Measurements from ENCODE around the gene SFXN3. TPM values are rescaled to one million over a fixed set of nuclear protein-coding genes. Genes with fewer than 3 reads are reported as not detected.
"Not testable (repeated sequence)": the region's sequence is repeated elsewhere in the genome, so short reads cannot be mapped to it uniquely, and the experiment has no call there.

SFXN3 gene
- total RNA-seq, 1 donor from 2014 or later, result 72.4 TPM

DNA sequence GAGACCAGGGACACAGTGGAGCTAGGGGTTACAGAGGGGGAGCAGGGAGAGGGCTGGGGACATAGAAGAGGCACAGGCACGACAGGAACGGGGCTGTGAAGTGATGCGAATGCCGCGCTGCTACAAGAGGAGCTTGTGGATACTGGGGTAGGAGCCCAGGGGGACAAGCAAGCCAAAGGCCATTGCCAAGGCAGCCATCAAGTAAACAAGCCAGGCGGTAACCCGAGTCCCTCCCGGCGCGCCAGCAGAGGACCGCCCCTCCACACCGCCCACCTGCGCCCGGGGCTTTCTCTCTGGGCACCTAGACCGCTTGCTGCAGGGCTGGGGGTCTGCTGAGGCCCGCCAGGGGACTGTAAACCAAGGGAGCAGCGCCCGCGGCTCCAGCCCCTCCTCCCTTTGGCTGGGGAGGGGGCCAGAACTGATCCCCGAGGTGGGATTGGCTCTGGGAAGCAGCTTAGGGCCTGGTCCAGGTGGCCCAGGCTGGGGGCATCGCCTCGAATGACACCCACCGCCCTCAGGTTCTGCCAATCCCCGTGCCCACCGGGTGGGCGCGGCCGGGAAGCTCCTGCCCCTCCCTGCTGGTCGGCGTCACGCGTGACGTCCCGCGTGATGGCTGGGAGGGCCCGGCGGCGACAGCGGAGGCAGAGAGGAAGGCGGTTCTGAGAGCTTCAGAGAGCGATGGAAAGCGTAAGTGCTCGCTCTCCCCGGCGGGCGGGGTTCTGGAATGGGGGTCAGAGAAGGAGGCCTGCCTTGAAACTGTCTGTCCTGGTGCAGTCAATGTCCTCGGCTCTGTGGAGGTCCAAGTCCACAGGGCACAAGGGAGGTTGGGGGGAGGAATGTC lies 982 bp downstream of the SFXN3 start:
- peak; percentile 54 to 90 for DNase-seq (ENCODE audit: low spot score in 2 of 2)
- H3K36me3 ChIP-seq, result peaks cover 27 to 29% of the 10 kb centered on the region in 2 donors
- no peaks in the 10 kb centered on the region for H3K27me3 ChIP-seq
- H3K4me1 ChIP-seq, result peaks cover 20 to 30% of the 10 kb centered on the region in 2 donors
- H3K4me3 ChIP-seq, result peak overlapping the region; percentile 72 to 92
- intact Hi-C loops (cut with DNase I), result loop anchor here (1.0 to 10.0 kb wide), 4 partner anchors 10 to 117 kb away; partner anchors contain the start of genes KAZALD1 and SLF2
- H3K9me3 ChIP-seq, result no peaks in the 10 kb centered on the region
- peak overlapping the region; percentile 99 for H3K27ac ChIP-seq
- TF ChIP-seq, protein P1, sequence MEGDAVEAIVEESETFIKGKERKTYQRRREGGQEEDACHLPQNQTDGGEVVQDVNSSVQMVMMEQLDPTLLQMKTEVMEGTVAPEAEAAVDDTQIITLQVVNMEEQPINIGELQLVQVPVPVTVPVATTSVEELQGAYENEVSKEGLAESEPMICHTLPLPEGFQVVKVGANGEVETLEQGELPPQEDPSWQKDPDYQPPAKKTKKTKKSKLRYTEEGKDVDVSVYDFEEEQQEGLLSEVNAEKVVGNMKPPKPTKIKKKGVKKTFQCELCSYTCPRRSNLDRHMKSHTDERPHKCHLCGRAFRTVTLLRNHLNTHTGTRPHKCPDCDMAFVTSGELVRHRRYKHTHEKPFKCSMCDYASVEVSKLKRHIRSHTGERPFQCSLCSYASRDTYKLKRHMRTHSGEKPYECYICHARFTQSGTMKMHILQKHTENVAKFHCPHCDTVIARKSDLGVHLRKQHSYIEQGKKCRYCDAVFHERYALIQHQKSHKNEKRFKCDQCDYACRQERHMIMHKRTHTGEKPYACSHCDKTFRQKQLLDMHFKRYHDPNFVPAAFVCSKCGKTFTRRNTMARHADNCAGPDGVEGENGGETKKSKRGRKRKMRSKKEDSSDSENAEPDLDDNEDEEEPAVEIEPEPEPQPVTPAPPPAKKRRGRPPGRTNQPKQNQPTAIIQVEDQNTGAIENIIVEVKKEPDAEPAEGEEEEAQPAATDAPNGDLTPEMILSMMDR (IDR thresholded peaks at IDR 0.05), result no peak

DNA sequence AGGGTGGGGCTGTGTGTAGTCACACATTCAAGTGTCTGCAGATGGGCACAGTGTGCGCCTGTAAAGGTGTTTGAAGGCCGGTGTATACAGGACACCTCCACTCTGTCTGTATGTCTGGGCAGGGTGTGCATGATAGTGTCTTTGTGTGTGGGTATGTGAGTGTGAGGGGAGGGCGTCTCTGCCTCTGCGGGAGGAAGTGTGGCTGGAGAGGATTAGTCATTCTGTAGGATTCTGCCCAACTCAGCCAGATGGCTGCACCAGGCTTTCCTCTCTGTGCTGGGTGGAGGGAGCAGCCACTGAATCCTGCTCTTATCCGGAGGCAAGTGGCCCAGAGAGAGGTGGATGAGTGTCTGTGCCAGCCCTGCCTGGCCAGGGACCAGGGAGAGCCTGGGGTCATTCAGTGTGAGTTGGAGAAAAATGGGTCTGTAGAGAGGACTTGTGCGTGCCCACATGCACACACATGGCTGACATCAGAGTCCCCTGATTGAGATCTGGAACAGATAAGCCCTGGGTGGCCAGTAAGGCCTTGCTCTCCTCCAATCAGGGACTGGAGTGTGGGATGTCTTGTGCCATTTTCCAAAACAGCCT lies 1.7 kb downstream of the SFXN3 start:
- peak; percentile 41 to 87 for DNase-seq (ENCODE audit: low spot score in 2 of 2)
- Histone ChIP-seq H3K27ac (peak overlapping the region; percentile 99), H3K4me3 (peak overlapping the region; percentile 72 to 92), H3K36me3 (peaks cover 34 to 36% of the 10 kb centered on the region in 2 donors), H3K9me3 (no peaks in the 10 kb centered on the region), H3K4me1 (peaks cover 20 to 30% of the 10 kb centered on the region in 2 donors), H3K27me3 (no peaks in the 10 kb centered on the region)
- TF ChIP-seq, protein P1 (IDR thresholded peaks at IDR 0.05), result no peak
- intact Hi-C loops (cut with DNase I), result loop anchor here (10.0 kb wide), 1 partner anchor 118 kb away; the partner anchor contains the start of gene SLF2

DNA sequence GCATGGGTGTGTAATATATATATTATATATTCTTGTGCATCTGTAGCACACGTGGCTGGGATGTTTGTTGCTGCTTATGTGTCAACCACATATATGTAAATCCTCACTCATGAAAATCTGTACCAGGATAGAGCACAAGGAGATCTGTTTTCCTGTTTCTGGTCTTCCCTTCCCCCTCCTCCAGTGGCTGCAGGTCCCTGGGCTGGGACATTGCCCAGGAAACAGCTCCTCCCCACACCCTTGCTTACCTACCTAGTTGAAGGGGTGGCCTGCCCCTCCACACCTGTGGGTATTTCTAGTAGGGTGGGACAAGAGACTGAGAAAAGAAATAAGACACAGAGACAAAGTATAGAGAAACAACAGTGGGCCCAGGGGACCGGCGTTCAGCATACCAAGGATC lies 2.2 kb downstream of the SFXN3 start:
- H3K9me3 ChIP-seq, result no peaks in the 10 kb centered on the region
- H3K27ac ChIP-seq, result peak overlapping the region; percentile 99

DNA sequence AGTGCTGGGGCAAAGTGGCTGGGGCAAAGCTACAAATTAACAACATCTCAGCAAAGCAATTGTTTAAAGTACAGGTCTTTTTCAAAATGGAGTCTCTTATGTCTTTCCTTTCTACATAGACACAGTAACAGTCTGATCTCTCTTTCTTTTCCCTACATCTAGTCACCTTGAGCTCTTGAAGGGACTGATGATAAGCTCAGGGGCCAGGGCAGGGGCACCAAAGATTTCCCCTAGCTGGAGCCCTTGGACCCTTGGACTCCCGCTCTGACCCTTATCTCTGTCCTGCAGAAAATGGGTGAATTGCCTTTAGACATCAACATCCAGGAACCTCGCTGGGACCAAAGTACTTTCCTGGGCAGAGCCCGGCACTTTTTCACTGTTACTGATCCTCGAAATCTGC lies 3.4 kb downstream of the SFXN3 start:
- H3K4me3 ChIP-seq; DNase-seq (ENCODE audit: low spot score in 2 of 2); H3K27ac ChIP-seq; H3K27me3 ChIP-seq; H3K9me3 ChIP-seq: not testable (repeated sequence)
- peaks cover 43 to 52% of the 10 kb centered on the region in 2 donors for H3K36me3 ChIP-seq
- H3K4me1 ChIP-seq, result peaks cover 20 to 30% of the 10 kb centered on the region in 2 donors
- intact Hi-C loops (cut with DNase I), result loop anchor here (10.0 kb wide), 1 partner anchor 120 kb away; the partner anchor contains the start of gene SLF2

More for the DNA sequence above, 2.2 kb downstream of the SFXN3 start:
- Histone ChIP-seq H3K27me3 (no peaks in the 10 kb centered on the region), H3K36me3 (peaks cover 39 to 41% of the 10 kb centered on the region in 2 donors), H3K4me1 (peaks cover 20 to 30% of the 10 kb centered on the region in 2 donors), H3K4me3 (peak overlapping the region; percentile 72 to 92)
- DNase-seq (ENCODE audit: low spot score in 2 of 2), result no peak
- intact Hi-C loops (cut with DNase I), result loop anchor here (10.0 kb wide), 1 partner anchor 118 kb away; the partner anchor contains the start of gene SLF2
- TF ChIP-seq, protein P1 (IDR thresholded peaks at IDR 0.05), result no peak

DNA sequence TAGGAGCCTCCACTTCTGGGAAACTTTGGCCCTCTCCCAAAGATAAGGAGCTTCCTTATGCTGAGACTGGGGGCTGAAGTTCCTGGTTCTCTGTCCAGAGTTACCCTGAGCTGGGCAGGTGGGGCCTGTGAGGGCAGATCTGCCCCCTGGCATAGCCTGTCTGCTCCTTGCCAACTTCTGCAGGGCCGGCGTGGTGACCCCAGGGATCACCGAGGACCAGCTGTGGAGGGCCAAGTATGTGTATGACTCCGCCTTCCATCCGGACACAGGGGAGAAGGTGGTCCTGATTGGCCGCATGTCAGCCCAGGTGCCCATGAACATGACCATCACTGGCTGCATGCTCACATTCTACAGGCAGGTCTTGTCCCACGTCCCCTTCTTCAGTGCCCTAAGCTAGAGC lies 4.3 kb downstream of the SFXN3 start:
- TF ChIP-seq, protein P1 (IDR thresholded peaks at IDR 0.05), result no peak
- H3K4me1 ChIP-seq, result peaks cover 20 to 28% of the 10 kb centered on the region in 2 donors
- no peaks in the 10 kb centered on the region for H3K9me3 ChIP-seq
- intact Hi-C loops (cut with DNase I), result loop anchor here (10.0 kb wide), 1 partner anchor 121 kb away; the partner anchor contains the start of gene SLF2
- peaks cover 49 to 61% of the 10 kb centered on the region in 2 donors for H3K36me3 ChIP-seq
- no peak overlapping the region for H3K4me3 ChIP-seq
- no peak for DNase-seq (ENCODE audit: low spot score in 2 of 2)
- no peaks in the 10 kb centered on the region for H3K27me3 ChIP-seq
- no peak overlapping the region for H3K27ac ChIP-seq
